Measurements from ENCODE around the gene EYS.

- TF ChIP-seq ESRRG (CRISPR knock-in tag; IDR thresholded peaks at IDR 0.05) (no peak), ARNTL (CRISPR knock-in tag; IDR thresholded peaks at IDR 0.05; ENCODE audit: borderline replicate concordance, low read depth) (no peak), ISL1 (CRISPR knock-in tag; IDR thresholded peaks at IDR 0.05) (no peak), POU6F1 (CRISPR knock-in tag; IDR thresholded peaks at IDR 0.05; ENCODE audit: borderline replicate concordance, low read depth) (no peak), SNAI2 (CRISPR knock-in tag; IDR thresholded peaks at IDR 0.05) (no peak), ZNF8 (CRISPR knock-in tag; IDR thresholded peaks at IDR 0.05) (no peak), ZFP3 (CRISPR knock-in tag; IDR thresholded peaks at IDR 0.05) (no peak), OSR1 (CRISPR knock-in tag; IDR thresholded peaks at IDR 0.05) (no peak), BACH2 (CRISPR knock-in tag; IDR thresholded peaks at IDR 0.05; ENCODE audit: borderline replicate concordance) (no peak)
- TF ChIP-seq, protein P1, sequence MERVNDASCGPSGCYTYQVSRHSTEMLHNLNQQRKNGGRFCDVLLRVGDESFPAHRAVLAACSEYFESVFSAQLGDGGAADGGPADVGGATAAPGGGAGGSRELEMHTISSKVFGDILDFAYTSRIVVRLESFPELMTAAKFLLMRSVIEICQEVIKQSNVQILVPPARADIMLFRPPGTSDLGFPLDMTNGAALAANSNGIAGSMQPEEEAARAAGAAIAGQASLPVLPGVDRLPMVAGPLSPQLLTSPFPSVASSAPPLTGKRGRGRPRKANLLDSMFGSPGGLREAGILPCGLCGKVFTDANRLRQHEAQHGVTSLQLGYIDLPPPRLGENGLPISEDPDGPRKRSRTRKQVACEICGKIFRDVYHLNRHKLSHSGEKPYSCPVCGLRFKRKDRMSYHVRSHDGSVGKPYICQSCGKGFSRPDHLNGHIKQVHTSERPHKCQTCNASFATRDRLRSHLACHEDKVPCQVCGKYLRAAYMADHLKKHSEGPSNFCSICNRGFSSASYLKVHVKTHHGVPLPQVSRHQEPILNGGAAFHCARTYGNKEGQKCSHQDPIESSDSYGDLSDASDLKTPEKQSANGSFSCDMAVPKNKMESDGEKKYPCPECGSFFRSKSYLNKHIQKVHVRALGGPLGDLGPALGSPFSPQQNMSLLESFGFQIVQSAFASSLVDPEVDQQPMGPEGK (CRISPR knock-in tag; IDR thresholded peaks at IDR 0.05; ENCODE audit: borderline replicate concordance), result no peak
- TF ChIP-seq, protein P2, sequence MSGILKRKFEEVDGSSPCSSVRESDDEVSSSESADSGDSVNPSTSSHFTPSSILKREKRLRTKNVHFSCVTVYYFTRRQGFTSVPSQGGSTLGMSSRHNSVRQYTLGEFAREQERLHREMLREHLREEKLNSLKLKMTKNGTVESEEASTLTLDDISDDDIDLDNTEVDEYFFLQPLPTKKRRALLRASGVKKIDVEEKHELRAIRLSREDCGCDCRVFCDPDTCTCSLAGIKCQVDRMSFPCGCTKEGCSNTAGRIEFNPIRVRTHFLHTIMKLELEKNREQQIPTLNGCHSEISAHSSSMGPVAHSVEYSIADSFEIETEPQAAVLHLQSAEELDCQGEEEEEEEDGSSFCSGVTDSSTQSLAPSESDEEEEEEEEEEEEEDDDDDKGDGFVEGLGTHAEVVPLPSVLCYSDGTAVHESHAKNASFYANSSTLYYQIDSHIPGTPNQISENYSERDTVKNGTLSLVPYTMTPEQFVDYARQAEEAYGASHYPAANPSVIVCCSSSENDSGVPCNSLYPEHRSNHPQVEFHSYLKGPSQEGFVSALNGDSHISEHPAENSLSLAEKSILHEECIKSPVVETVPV (CRISPR knock-in tag; IDR thresholded peaks at IDR 0.05), result no peak
These were observed 1623.8 kb downstream of the EYS start for GRCh38 chr6:64083261-64083660.

Data from SK-N-SH treated with all-trans-retinoic acid at 6 μM for 48 hours (cell line).